ENCODE measurements around the gene NRXN3.
"Not testable (repeated sequence)": the region's sequence is repeated elsewhere in the genome, so short reads cannot be mapped to it uniquely, and the experiment has no call there.

Gene NRXN3

GRCh38 chr14:79727900-79728299, 1557.7 kb downstream of the NRXN3 start:
- DNase-seq = no peak

- no peak for DNase-seq
Observed at GRCh38 chr14:79728331-79728730, 1558.2 kb downstream of the NRXN3 start.

GRCh38 chr14:79729731-79730130, 1559.6 kb downstream of the NRXN3 start:
- DNase-seq = no peak

GRCh38 chr14:79730196-79730595, 1560.0 kb downstream of the NRXN3 start:
- DNase-seq = no peak

- DNase-seq = no peak
Observed at GRCh38 chr14:79730953-79731352, 1560.8 kb downstream of the NRXN3 start.

GRCh38 chr14:79732911-79733655, 1562.9 kb downstream of the NRXN3 start:
- no peak for DNase-seq

- DNase-seq = no peak
Observed at GRCh38 chr14:79734151-79734550, 1564.0 kb downstream of the NRXN3 start.

GRCh38 chr14:79734656-79735055, 1564.5 kb downstream of the NRXN3 start:
- no peak for DNase-seq

- DNase-seq = no peak
Observed at GRCh38 chr14:79735121-79735520, 1564.9 kb downstream of the NRXN3 start.

- no peak for DNase-seq
Observed at GRCh38 chr14:79740066-79740601, 1570.0 kb downstream of the NRXN3 start.

- DNase-seq = no peak
Observed at GRCh38 chr14:79742142-79742541, 1572.0 kb downstream of the NRXN3 start.

- no peak for DNase-seq
Observed at GRCh38 chr14:79745046-79745445, 1574.9 kb downstream of the NRXN3 start.

GRCh38 chr14:79749065-79749464, 1578.9 kb downstream of the NRXN3 start:
- no peak for DNase-seq

GRCh38 chr14:79758985-79759384, 1588.8 kb downstream of the NRXN3 start:
- DNase-seq = no peak

GRCh38 chr14:79764323-79764722, 1594.2 kb downstream of the NRXN3 start:
- DNase-seq = no peak

GRCh38 chr14:79766511-79766910, 1596.3 kb downstream of the NRXN3 start:
- DNase-seq = no peak

- no peak for DNase-seq
Observed at GRCh38 chr14:79767251-79767650, 1597.1 kb downstream of the NRXN3 start.

- not testable (repeated sequence) for DNase-seq
Observed at GRCh38 chr14:79767721-79768120, 1597.5 kb downstream of the NRXN3 start.

GRCh38 chr14:79781882-79782281, 1611.7 kb downstream of the NRXN3 start:
- DNase-seq = no peak

- no peak for DNase-seq
Observed at GRCh38 chr14:79783041-79783440, 1612.9 kb downstream of the NRXN3 start.

GRCh38 chr14:79786522-79786921, 1616.3 kb downstream of the NRXN3 start:
- no peak for DNase-seq

- DNase-seq = no peak
Observed at GRCh38 chr14:79788346-79788745, 1618.2 kb downstream of the NRXN3 start.

GRCh38 chr14:79791055-79791732, 1621.0 kb downstream of the NRXN3 start:
- no peak for DNase-seq

- DNase-seq = no peak
Observed at GRCh38 chr14:79802093-79802492, 1631.9 kb downstream of the NRXN3 start.
